GM10266 (cell line): ENCODE results near the gene PRKCQ.

Source experiments
- DNase-seq: peaks from one replicate; pipeline ENCODE4 v3.0.0; 2012; ENCODE audit errors: extremely low spot score
- CTCF ChIP-seq: IDR thresholded peaks from 2 replicates; pipeline ENCODE4 v1.5.1; 2012; ENCODE audit warnings: mild to moderate bottlenecking, low read depth; ENCODE audit not compliant: control insufficient read depth, insufficient read depth; ENCODE audit errors: missing control alignments

Gene PRKCQ

DNA sequence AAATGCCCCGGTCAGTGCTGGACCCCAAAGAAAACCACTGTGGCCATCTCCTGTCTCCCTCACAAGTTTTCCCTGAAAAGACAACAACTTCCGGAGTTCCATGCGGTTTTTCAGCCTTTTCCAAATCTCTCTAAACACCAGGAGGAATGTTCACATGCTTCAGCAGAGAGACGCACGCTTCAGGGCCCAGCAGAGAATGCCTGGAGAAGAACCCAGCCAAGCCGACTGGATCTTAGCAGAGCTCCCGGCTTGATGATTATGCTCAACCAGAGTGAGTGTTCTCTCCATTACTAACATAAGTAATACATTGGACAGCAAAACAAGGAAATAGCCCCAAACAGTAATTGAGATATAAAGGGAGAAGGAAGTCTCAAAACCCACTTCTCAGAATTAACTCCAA lies 17.9 kb downstream of the PRKCQ start:
- TF ChIP-seq CTCF = no peak
- DNase-seq = no peak

DNA sequence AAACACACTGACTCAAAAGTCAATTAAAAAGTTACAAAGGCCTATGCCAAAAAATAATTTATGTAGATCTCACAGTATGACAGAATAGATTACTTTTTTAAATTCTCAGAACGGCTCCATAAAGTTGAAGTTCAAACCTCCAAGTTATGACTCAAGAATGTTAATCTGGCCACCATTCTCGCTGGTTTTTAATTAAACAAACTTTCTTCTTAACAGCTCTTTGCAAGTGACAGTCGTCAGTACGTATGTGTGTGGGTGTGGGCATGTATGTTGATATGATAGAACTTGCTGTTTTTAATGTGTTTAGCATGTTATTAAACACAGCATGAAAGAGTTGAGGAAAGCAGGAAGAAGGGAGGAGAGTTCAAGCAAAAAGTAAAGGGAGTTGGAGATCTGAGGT lies 18.5 kb downstream of the PRKCQ start:
- no peak for TF ChIP-seq CTCF

DNA sequence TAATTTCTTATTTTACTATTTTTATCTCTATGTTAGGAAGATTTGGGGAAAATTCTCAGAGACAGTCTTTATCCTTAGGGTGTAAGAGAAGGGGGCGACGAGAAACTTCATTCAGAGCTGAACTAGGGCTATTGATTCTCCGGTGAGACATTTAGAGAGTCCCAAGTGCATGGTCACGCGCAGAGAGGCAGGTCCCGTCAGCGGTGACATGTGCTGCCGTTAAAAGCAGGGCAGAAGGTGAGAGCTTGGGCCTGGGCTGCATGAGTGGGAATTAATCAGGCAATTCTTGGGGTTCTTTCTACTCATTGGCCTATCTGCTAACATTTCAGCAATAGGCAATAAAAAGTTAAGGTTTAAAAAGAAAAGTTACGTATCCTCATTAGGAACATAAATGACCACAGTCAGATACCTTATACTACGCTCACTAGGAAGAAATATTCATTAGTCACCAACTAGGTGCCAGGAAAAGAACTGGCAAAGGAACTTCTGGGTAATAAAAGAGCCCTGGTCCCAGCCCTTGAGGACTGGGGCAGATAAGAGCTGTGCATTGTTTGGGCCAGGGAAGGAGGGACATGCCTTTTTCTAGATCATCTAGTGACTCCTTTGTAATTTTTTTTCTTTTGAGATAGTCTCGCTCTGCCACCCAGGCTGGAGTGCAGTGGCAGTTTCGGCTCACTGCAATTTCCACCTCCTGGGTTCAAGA lies 21.2 kb downstream of the PRKCQ start:
- TF ChIP-seq CTCF = no peak
- no peak for DNase-seq

More for the DNA sequence above, 18.5 kb downstream of the PRKCQ start:
- no peak for DNase-seq

DNA sequence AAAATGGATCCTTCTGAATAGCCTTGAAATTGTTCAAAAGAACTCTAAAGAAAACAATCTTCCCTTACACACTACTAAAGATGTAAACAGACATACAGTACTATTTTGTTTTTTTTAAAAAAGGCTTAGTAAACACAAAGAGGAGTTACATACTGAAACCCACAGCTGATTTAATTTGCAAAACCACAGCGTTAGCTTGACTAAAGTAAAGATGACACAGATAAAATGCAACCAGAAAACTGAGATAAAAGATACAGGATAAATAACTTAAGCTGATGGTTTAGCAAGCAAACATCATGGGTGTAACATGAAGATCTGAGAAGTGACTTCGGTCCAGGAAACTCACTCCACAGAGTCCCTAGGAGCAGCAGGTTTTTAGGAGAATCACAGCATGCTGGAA lies 21.8 kb downstream of the PRKCQ start:
- no peak for DNase-seq
- TF ChIP-seq CTCF = no peak

- TF ChIP-seq CTCF = no peak
- no peak for DNase-seq
Observed at GRCh38 chr10:6553937-6554336, 26.1 kb downstream of the PRKCQ start.

GRCh38 chr10:6543431-6544005 lies 36.6 kb downstream of the PRKCQ start:
- peak; percentile 18 for DNase-seq
- no peak for TF ChIP-seq CTCF

DNA sequence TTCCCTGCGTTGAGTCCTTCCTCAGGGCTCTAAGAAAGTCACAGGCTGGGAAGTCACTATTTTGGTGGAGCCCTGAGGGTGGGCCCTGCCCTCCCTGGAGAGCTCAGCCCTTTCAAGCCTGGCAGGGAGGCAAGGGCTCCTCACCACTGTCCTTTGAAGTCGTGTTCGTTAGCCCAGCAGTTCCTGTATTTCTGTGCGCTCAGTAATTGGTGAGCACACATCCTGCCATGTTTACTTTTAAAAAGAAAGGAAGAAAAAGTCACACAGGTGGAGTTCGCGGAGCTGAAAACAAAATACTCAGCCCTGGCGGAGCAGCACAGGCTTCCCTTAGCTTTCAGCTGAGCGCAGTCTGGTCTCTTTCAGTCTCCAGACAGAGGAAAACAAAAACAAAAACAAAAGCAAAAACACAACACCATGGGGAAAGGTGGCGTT lies 37.1 kb downstream of the PRKCQ start:
- no peak for TF ChIP-seq CTCF
- DNase-seq = no peak
